Fibroblast of the aortic adventitia (primary cell): Measurements from ENCODE around the gene RPS6KA1. TPM values are rescaled to one million over a fixed set of nuclear protein-coding genes. Genes with fewer than 3 reads are reported as not detected.
"Not testable (repeated sequence)": the region's sequence is repeated elsewhere in the genome, so short reads cannot be mapped to it uniquely, and the experiment has no call there.

ENCODE experiments used
- DNase-seq: peaks from one replicate; pipeline ENCODE4 v3.0.0-alpha.2; 2010; ENCODE audit warnings: low read depth
- H3K4me3 ChIP-seq: 2 replicates; pipeline ENCODE4 v1.5.1; 2011; ENCODE audit warnings: low read depth, mild to moderate bottlenecking, control low read depth, low read length, moderate library complexity
- CTCF ChIP-seq: IDR thresholded peaks from 2 replicates; pipeline ENCODE4 v1.5.1; 2011; ENCODE audit warnings: mild to moderate bottlenecking, low read length, control low read depth, inconsistent platforms; ENCODE audit not compliant: insufficient read depth
- small RNA-seq: library from RNA; depleted of rRNA; stranded (forward); fragments of <200 nt; gene quantifications from one replicate; pipeline ENCODE3, GENCODE V24; 2012
- total RNA-seq: library from RNA; depleted of rRNA; stranded (reverse); fragments of >200 nt; gene quantifications from 2 replicates; pipeline ENCODE4 v1.2.3, GENCODE V29; 2012; ENCODE audit warnings: low replicate concordance

The RPS6KA1 gene
- total RNA-seq, 1 donor = 1.3 TPM

- TF ChIP-seq CTCF = no peak
- no peak overlapping the region for H3K4me3 ChIP-seq
- peak; percentile 20 for DNase-seq
Observed at GRCh38 chr1:26607186-26607585, 77.6 kb downstream of the RPS6KA1 start.

- no peak for TF ChIP-seq CTCF
- H3K4me3 ChIP-seq = no peak overlapping the region
- peak; percentile 22 for DNase-seq
Observed at GRCh38 chr1:26608895-26609294, 79.3 kb downstream of the RPS6KA1 start.

GRCh38 chr1:26610781-26611180 is 81.2 kb downstream of the RPS6KA1 start:
- no peak for TF ChIP-seq CTCF
- H3K4me3 ChIP-seq = no peak overlapping the region
- DNase-seq = no peak

GRCh38 chr1:26612627-26613026 is 83.1 kb downstream of the RPS6KA1 start:
- DNase-seq, H3K4me3 ChIP-seq: not testable (repeated sequence)

GRCh38 chr1:26614655-26615411 is 85.3 kb downstream of the RPS6KA1 start:
- H3K4me3 ChIP-seq = no peak overlapping the region
- TF ChIP-seq CTCF = no peak
- no peak for DNase-seq

GRCh38 chr1:26616881-26617280 is 87.3 kb downstream of the RPS6KA1 start:
- no peak overlapping the region for H3K4me3 ChIP-seq
- DNase-seq = no peak
- TF ChIP-seq CTCF = no peak

GRCh38 chr1:26618561-26618960 is 89.0 kb downstream of the RPS6KA1 start:
- no peak for TF ChIP-seq CTCF
- no peak for DNase-seq
- no peak overlapping the region for H3K4me3 ChIP-seq

Small RNA genes within 50 kb of the gene (small RNA-seq; reads per million reads assigned to genes)
- gene MIR1976 (not detected), gene RF00019 (not detected), gene RNU7-29P (not detected)

Other genes starting within 250 kb of the RPS6KA1 start
- 18.1 and 114 TPM in 2 replicates for gene SH3BGRL3, start 249.7 kb upstream of the RPS6KA1 start, total RNA-seq
- 5.2 and 8.9 TPM in 2 replicates for gene UBXN11, start 223.1 kb upstream of the RPS6KA1 start, total RNA-seq
- not detected in 2 replicates for gene CD52, start 211.8 kb upstream of the RPS6KA1 start, total RNA-seq
- not detected in 2 replicates for gene CRYBG2, start 175.6 kb upstream of the RPS6KA1 start, total RNA-seq
- gene ZNF683, start 157.0 kb upstream of the RPS6KA1 start, total RNA-seq = not detected in 2 replicates
- gene LIN28A, start 118.9 kb upstream of the RPS6KA1 start, total RNA-seq = not detected in 2 replicates
- gene DHDDS, start 97.4 kb upstream of the RPS6KA1 start, total RNA-seq = 46.0 and 55.7 TPM in 2 replicates
- gene HMGN2, start 57.3 kb upstream of the RPS6KA1 start, total RNA-seq = 161 and 225 TPM in 2 replicates
- gene ARID1A, start 166.3 kb downstream of the RPS6KA1 start, total RNA-seq = 17.4 and 26.9 TPM in 2 replicates